ENCODE data around the gene ATP8A2.

DNA sequence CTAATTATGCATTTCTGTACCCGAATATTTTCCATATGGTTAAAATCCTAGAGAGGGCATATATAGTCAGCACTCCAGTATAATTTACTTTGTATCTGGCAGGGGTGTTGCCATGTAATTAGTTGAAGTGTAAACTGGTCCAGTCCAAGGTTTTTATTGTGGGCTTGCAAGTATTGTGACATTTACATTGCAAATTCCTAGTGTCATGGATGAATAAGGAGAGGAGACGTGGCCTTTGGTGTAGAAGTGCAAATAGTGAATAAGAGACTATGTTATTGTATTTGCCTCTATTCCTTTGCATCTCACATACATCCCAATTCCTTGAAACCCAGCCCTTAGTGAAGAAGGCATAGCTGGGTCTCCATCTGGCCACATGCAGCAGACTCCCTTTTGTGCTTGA lies 330.6 kb downstream of the ATP8A2 start:
- no peak for TF ChIP-seq EP300 (IDR thresholded peaks at IDR 0.05)
- TF ChIP-seq, protein P1, sequence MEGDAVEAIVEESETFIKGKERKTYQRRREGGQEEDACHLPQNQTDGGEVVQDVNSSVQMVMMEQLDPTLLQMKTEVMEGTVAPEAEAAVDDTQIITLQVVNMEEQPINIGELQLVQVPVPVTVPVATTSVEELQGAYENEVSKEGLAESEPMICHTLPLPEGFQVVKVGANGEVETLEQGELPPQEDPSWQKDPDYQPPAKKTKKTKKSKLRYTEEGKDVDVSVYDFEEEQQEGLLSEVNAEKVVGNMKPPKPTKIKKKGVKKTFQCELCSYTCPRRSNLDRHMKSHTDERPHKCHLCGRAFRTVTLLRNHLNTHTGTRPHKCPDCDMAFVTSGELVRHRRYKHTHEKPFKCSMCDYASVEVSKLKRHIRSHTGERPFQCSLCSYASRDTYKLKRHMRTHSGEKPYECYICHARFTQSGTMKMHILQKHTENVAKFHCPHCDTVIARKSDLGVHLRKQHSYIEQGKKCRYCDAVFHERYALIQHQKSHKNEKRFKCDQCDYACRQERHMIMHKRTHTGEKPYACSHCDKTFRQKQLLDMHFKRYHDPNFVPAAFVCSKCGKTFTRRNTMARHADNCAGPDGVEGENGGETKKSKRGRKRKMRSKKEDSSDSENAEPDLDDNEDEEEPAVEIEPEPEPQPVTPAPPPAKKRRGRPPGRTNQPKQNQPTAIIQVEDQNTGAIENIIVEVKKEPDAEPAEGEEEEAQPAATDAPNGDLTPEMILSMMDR (IDR thresholded peaks at IDR 0.05), result no peak
